ENCODE measurements around the gene TEKT1. TPM values are rescaled to one million over a fixed set of nuclear protein-coding genes. Genes with fewer than 3 reads are reported as not detected.
A peak's percentile ranks its signal among the peaks of the same experiment; 100 is the strongest.
"Not testable (repeated sequence)": the region's sequence is repeated elsewhere in the genome, so short reads cannot be mapped to it uniquely, and the experiment has no call there.

TEKT1 gene
- total RNA-seq, 1 donor: not detected

DNA sequence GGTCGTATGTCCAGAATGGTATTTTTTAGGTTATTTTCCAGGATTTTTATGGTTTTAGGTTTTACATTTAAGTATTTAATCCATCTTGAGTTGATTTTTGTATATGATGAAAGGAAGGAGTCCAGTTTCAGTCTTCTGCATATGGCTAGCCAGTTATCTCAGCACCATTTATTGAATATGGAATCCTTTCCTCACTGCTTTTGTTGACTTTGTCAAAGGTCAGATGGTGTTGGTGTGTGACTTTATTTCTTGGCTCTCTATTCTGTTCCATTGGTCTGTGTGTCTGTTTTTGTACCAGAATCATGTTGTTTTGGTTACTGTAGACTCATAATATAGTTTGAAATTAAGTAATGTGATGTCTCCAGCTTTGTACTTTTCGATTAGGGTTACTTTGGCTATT, 26.4 kb upstream of the TEKT1 start:
- Histone ChIP-seq H4K20me1 (ENCODE audit: insufficient read depth, low read length) (no peaks in the 10 kb centered on the region), H3K4me2 (ENCODE audit: insufficient read depth, low read length) (no peak overlapping the region), H3K79me2 (ENCODE audit: insufficient read depth, low read length) (no peaks in the 10 kb centered on the region), H2AFZ (ENCODE audit: low read length) (no peak overlapping the region), H3K36me3 (ENCODE audit: insufficient read depth, low read length) (no peaks in the 10 kb centered on the region), H3K4me1 (ENCODE audit: insufficient read depth, low read length) (no peaks in the 10 kb centered on the region), H3K9me3 (ENCODE audit: low read depth, low read length) (no peaks in the 10 kb centered on the region), H3K27ac (ENCODE audit: low read depth, low read length) (no peak overlapping the region), H3K4me3 (ENCODE audit: insufficient read depth, low read length) (no peak overlapping the region), H3K27me3 (ENCODE audit: insufficient read depth, low read length) (peaks cover 38% of the 10 kb centered on the region)
- TF ChIP-seq, protein P1, sequence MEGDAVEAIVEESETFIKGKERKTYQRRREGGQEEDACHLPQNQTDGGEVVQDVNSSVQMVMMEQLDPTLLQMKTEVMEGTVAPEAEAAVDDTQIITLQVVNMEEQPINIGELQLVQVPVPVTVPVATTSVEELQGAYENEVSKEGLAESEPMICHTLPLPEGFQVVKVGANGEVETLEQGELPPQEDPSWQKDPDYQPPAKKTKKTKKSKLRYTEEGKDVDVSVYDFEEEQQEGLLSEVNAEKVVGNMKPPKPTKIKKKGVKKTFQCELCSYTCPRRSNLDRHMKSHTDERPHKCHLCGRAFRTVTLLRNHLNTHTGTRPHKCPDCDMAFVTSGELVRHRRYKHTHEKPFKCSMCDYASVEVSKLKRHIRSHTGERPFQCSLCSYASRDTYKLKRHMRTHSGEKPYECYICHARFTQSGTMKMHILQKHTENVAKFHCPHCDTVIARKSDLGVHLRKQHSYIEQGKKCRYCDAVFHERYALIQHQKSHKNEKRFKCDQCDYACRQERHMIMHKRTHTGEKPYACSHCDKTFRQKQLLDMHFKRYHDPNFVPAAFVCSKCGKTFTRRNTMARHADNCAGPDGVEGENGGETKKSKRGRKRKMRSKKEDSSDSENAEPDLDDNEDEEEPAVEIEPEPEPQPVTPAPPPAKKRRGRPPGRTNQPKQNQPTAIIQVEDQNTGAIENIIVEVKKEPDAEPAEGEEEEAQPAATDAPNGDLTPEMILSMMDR (IDR thresholded peaks at IDR 0.05; ENCODE audit: extremely low read depth, low read depth, low read length): no peak
- DNase-seq (ENCODE audit: insufficient read length, low spot score, missing footprints): no peak

- TF ChIP-seq, protein P1 (IDR thresholded peaks at IDR 0.05; ENCODE audit: extremely low read depth, low read depth, low read length): no peak
Measured at GRCh38 chr17:6857336-6857735, 25.8 kb upstream of the TEKT1 start.

GRCh38 chr17:6856051-6856450, 24.5 kb upstream of the TEKT1 start:
- no peaks in the 10 kb centered on the region for H4K20me1 ChIP-seq (ENCODE audit: insufficient read depth, low read length)
- DNase-seq (ENCODE audit: insufficient read length, low spot score, missing footprints): no peak
- H2AFZ ChIP-seq (ENCODE audit: low read length): no peak overlapping the region
- H3K9me3 ChIP-seq (ENCODE audit: low read depth, low read length): no peaks in the 10 kb centered on the region
- H3K36me3 ChIP-seq (ENCODE audit: insufficient read depth, low read length): no peaks in the 10 kb centered on the region
- no peak overlapping the region for H3K4me2 ChIP-seq (ENCODE audit: insufficient read depth, low read length)
- TF ChIP-seq, protein P1 (IDR thresholded peaks at IDR 0.05; ENCODE audit: extremely low read depth, low read depth, low read length): no peak
- H3K79me2 ChIP-seq (ENCODE audit: insufficient read depth, low read length): no peaks in the 10 kb centered on the region
- peaks cover 33% of the 10 kb centered on the region for H3K27me3 ChIP-seq (ENCODE audit: insufficient read depth, low read length)
- H3K4me3 ChIP-seq (ENCODE audit: insufficient read depth, low read length): no peak overlapping the region
- H3K27ac ChIP-seq (ENCODE audit: low read depth, low read length): no peak overlapping the region
- no peaks in the 10 kb centered on the region for H3K4me1 ChIP-seq (ENCODE audit: insufficient read depth, low read length)

More at GRCh38 chr17:6857336-6857735, 25.8 kb upstream of the TEKT1 start:
- Histone ChIP-seq H3K27ac (ENCODE audit: low read depth, low read length) (no peak overlapping the region), H2AFZ (ENCODE audit: low read length) (no peak overlapping the region), H3K4me2 (ENCODE audit: insufficient read depth, low read length) (no peak overlapping the region), H3K79me2 (ENCODE audit: insufficient read depth, low read length) (no peaks in the 10 kb centered on the region), H3K36me3 (ENCODE audit: insufficient read depth, low read length) (no peaks in the 10 kb centered on the region), H3K4me3 (ENCODE audit: insufficient read depth, low read length) (no peak overlapping the region), H4K20me1 (ENCODE audit: insufficient read depth, low read length) (no peaks in the 10 kb centered on the region), H3K4me1 (ENCODE audit: insufficient read depth, low read length) (no peaks in the 10 kb centered on the region), H3K27me3 (ENCODE audit: insufficient read depth, low read length) (peaks cover 38% of the 10 kb centered on the region), H3K9me3 (ENCODE audit: low read depth, low read length) (no peaks in the 10 kb centered on the region)
- DNase-seq (ENCODE audit: insufficient read length, low spot score, missing footprints): no peak

DNA sequence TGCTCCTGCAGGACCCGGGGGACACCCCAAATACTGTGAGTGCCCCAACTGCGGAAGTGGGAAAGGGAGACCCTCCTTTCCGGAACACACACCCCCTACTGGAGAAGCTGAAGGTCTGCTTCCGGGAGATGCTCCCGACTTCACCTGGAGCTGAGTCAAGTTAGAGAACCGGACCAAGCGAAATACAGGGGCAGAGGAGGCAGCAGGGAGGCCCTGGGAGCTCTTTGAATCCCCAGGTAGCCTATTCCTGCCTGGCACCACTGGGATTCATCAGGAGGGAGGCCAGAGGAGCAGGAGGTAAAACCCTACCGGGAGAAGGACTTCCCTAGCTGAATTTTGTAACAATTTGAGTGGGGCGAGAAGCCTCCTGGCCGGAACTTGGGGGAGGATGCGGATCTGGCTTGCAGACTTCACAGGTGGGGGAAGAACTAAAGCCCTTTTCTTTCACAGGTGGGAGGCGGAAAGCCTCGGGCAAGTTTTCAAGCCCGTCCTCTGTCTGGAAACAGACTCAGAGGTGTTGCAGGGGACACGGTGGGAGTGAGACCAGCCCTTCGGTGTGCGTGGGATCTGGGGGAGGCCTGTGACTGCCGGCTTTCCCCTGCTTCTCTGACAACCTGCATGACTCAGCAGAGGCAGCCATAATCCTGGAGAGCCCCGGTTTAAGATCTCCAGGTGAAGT, 22.4 kb upstream of the TEKT1 start:
- no peak overlapping the region for H3K27ac ChIP-seq (ENCODE audit: low read depth, low read length)
- H3K79me2 ChIP-seq (ENCODE audit: insufficient read depth, low read length): no peaks in the 10 kb centered on the region
- H3K36me3 ChIP-seq (ENCODE audit: insufficient read depth, low read length): no peaks in the 10 kb centered on the region
- TF ChIP-seq, protein P1 (IDR thresholded peaks at IDR 0.05; ENCODE audit: extremely low read depth, low read depth, low read length): peak; percentile 29
- no peak overlapping the region for H3K4me2 ChIP-seq (ENCODE audit: insufficient read depth, low read length)
- H3K4me1 ChIP-seq (ENCODE audit: insufficient read depth, low read length): no peaks in the 10 kb centered on the region
- no peak overlapping the region for H3K4me3 ChIP-seq (ENCODE audit: insufficient read depth, low read length)
- peaks cover 24% of the 10 kb centered on the region for H3K27me3 ChIP-seq (ENCODE audit: insufficient read depth, low read length)
- H4K20me1 ChIP-seq (ENCODE audit: insufficient read depth, low read length): no peaks in the 10 kb centered on the region
- peak overlapping the region; percentile 60 for H2AFZ ChIP-seq (ENCODE audit: low read length)
- DNase-seq (ENCODE audit: insufficient read length, low spot score, missing footprints): no peak
- no peaks in the 10 kb centered on the region for H3K9me3 ChIP-seq (ENCODE audit: low read depth, low read length)

GRCh38 chr17:6848545-6849179, 17.1 kb upstream of the TEKT1 start:
- not testable (repeated sequence) for H3K4me3 ChIP-seq (ENCODE audit: insufficient read depth, low read length); H3K79me2 ChIP-seq (ENCODE audit: insufficient read depth, low read length); H4K20me1 ChIP-seq (ENCODE audit: insufficient read depth, low read length); H2AFZ ChIP-seq (ENCODE audit: low read length); H3K27ac ChIP-seq (ENCODE audit: low read depth, low read length); H3K9me3 ChIP-seq (ENCODE audit: low read depth, low read length); H3K4me2 ChIP-seq (ENCODE audit: insufficient read depth, low read length); DNase-seq (ENCODE audit: insufficient read length, low spot score, missing footprints); H3K27me3 ChIP-seq (ENCODE audit: insufficient read depth, low read length); H3K4me1 ChIP-seq (ENCODE audit: insufficient read depth, low read length); H3K36me3 ChIP-seq (ENCODE audit: insufficient read depth, low read length)

- H3K4me1 ChIP-seq (ENCODE audit: insufficient read depth, low read length); DNase-seq (ENCODE audit: insufficient read length, low spot score, missing footprints); H3K79me2 ChIP-seq (ENCODE audit: insufficient read depth, low read length); H3K4me2 ChIP-seq (ENCODE audit: insufficient read depth, low read length); H4K20me1 ChIP-seq (ENCODE audit: insufficient read depth, low read length); H3K9me3 ChIP-seq (ENCODE audit: low read depth, low read length); H3K27ac ChIP-seq (ENCODE audit: low read depth, low read length); H3K4me3 ChIP-seq (ENCODE audit: insufficient read depth, low read length); H2AFZ ChIP-seq (ENCODE audit: low read length); H3K36me3 ChIP-seq (ENCODE audit: insufficient read depth, low read length): not testable (repeated sequence)
- peaks cover 17% of the 10 kb centered on the region for H3K27me3 ChIP-seq (ENCODE audit: insufficient read depth, low read length)
Measured at GRCh38 chr17:6846138-6846537, 14.6 kb upstream of the TEKT1 start.
